ENCODE data around the gene NRG2. TPM values are rescaled to one million over a fixed set of nuclear protein-coding genes. Genes with fewer than 3 reads are reported as not detected.
A peak's percentile ranks its signal among the peaks of the same experiment; 100 is the strongest.

The NRG2 gene
- total and polyA plus RNA-seq, 2 of the 8 experiments (the other 6 are each of a cell fraction or from before 2014, with no cell fraction given), result 0.27 to 0.54 TPM

GRCh38 chr5:140042393-140042642 is 781 bp downstream of the NRG2 start:
- Histone ChIP-seq H3K23me2 (ENCODE audit: low read depth, low read length) (peaks cover 16% of the 10 kb centered on the region), H3K27ac (ENCODE audit: low read depth, low read length) (no peak overlapping the region), H3K56ac (replicated peaks; ENCODE audit: insufficient read length, low read depth, low read length) (no peak overlapping the region), H2AFZ (ENCODE audit: low read length) (no peak overlapping the region; the same call in 1 of the 2 replicates), H3K4ac (replicated peaks; ENCODE audit: insufficient read length, low read depth, low read length) (no peak overlapping the region), H4K5ac (ENCODE audit: insufficient read length, low read depth, low read length) (no peak overlapping the region), H3K9me3 (ENCODE audit: insufficient read depth in 2 of 2, low read depth in 1 of 2, low read length in 1 of 2) (no peaks in the 10 kb centered on the region), H4K8ac (ENCODE audit: extremely low read depth, insufficient read depth, low read length) (no peak overlapping the region), H2BK20ac (ENCODE audit: low read length) (no peak overlapping the region), H3K36me3 (ENCODE audit: control insufficient read depth in 2 of 4, insufficient read depth in 4 of 4, low read length in 3 of 4) (no peaks in the 10 kb centered on the region), H3K79me1 (ENCODE audit: low read depth, low read length) (no peaks in the 10 kb centered on the region), H3K4me2 (ENCODE audit: insufficient read depth in 1 of 2, low read depth in 2 of 2, low read length in 2 of 2) (peak overlapping the region; percentile 79 to 98), H4K20me1 (replicated peaks in 1 of 2; ENCODE audit: control insufficient read depth in 1 of 2, insufficient read depth in 2 of 2, low read length in 2 of 2) (peaks cover 0 to 6% of the 10 kb centered on the region in 2 experiments), H3K27me3 (replicated peaks in 1 of 4; ENCODE audit: control insufficient read depth in 3 of 4, extremely low read depth in 1 of 4, insufficient read depth in 3 of 4, low read length in 3 of 4) (peaks cover 33 to 74% (median 58%) of the 10 kb centered on the region in 4 experiments), H2BK120ac (replicated peaks; ENCODE audit: low read depth, low read length) (no peak overlapping the region), H3K79me2 (ENCODE audit: control insufficient read depth in 1 of 2, insufficient read depth in 2 of 2, low read length in 2 of 2) (no peaks in the 10 kb centered on the region), H3K4me3 (ENCODE audit: extremely low read depth in 1 of 4, insufficient read depth in 2 of 4, low read depth in 3 of 4, low read length in 4 of 4) (peak overlapping the region; percentile 33 to 67 (median 50)), H2BK12ac (ENCODE audit: low read depth, low read length) (no peak overlapping the region), H3K9ac (replicated peaks in 1 of 4; ENCODE audit: extremely low read depth in 1 of 4, low read depth in 3 of 4, low read length in 3 of 4) (no peak overlapping the region), H2BK15ac (ENCODE audit: low read length) (no peak overlapping the region), H2BK5ac (ENCODE audit: low read depth, low read length) (no peak overlapping the region), H4K91ac (replicated peaks; ENCODE audit: insufficient read length, low read length) (no peak overlapping the region), H3K23ac (ENCODE audit: insufficient read length) (no peak overlapping the region), H3K4me1 (replicated peaks in 1 of 4; ENCODE audit: control insufficient read depth in 3 of 4, insufficient read depth in 4 of 4, low read length in 3 of 4) (peaks cover 0 to 11% (median 2%) of the 10 kb centered on the region in 4 experiments; a peak in 6 of 7 replicates), H2AK5ac (ENCODE audit: low read depth, low read length) (no peak overlapping the region), H3K18ac (ENCODE audit: extremely low read depth, low read length) (no peak overlapping the region), H3K14ac (ENCODE audit: insufficient read length) (no peak overlapping the region)
- FAIRE-seq (no peak), DNase-seq (ENCODE audit: low read depth in 1 of 2, low spot score in 2 of 2) (no peak)
- POLR2A ChIA-PET (ENCODE audit: partially characterized antibody), result interaction anchor here (1.0 kb wide), 1 partner anchor 68 kb away, joined by 3 read pairs; no protein-coding TSS in a partner anchor
- CTCF ChIA-PET (ENCODE audit: partially characterized antibody), result interaction anchor here (0.6 to 4.2 kb wide), 4 partner anchors 12 to 74 kb away, joined by 3 to 19 read pairs (median 11); no protein-coding TSS in a partner anchor
- WGBS, 2 experiments (ENCODE audit: extremely low coverage in 1 of 2, insufficient coverage in 1 of 2, insufficient read length in 1 of 2, insufficient replicate concordance in 2 of 2, low coverage in 1 of 2, low lambda C conversion rate in 2 of 2, missing lambda C conversion rate in 1 of 2), result 4% methylated on average over 19 of the region's 19 CpGs; no CpG with 5 or more reads in 1 of the 2 experiments
- no peak for TF ChIP-seq ASH2L (IDR thresholded peaks at IDR 0.05; ENCODE audit: low read length)
- no peak for TF ChIP-seq KDM1A (IDR thresholded peaks at IDR 0.05; ENCODE audit: borderline replicate concordance, low read length)
- TF ChIP-seq MAFK (IDR thresholded peaks at IDR 0.05; ENCODE audit: low read depth, low read length), result no peak
- TF ChIP-seq HDAC6 (IDR thresholded peaks at IDR 0.05; ENCODE audit: low read depth, low read length), result no peak
- no peak for TF ChIP-seq TBP (IDR thresholded peaks at IDR 0.05; ENCODE audit: low read depth, low read length)
- TF ChIP-seq RBBP5 (IDR thresholded peaks at IDR 0.05; ENCODE audit: borderline replicate concordance, low read depth, low read length), result no peak
- TF ChIP-seq, protein P1, sequence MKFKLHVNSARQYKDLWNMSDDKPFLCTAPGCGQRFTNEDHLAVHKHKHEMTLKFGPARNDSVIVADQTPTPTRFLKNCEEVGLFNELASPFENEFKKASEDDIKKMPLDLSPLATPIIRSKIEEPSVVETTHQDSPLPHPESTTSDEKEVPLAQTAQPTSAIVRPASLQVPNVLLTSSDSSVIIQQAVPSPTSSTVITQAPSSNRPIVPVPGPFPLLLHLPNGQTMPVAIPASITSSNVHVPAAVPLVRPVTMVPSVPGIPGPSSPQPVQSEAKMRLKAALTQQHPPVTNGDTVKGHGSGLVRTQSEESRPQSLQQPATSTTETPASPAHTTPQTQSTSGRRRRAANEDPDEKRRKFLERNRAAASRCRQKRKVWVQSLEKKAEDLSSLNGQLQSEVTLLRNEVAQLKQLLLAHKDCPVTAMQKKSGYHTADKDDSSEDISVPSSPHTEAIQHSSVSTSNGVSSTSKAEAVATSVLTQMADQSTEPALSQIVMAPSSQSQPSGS (IDR thresholded peaks at IDR 0.05; ENCODE audit: low read length), result no peak
- TF ChIP-seq BCL11A (IDR thresholded peaks at IDR 0.05; ENCODE audit: low read depth in 2 of 2, low read length in 2 of 2), result no peak
- no peak for TF ChIP-seq RAD21 (IDR thresholded peaks at IDR 0.05 in 1 of 2, conservative IDR thresholded peaks at IDR 0.05 in 1 of 2; ENCODE audit: low read depth in 2 of 2, low read length in 2 of 2)
- no peak for TF ChIP-seq JUN (IDR thresholded peaks at IDR 0.05; ENCODE audit: low read depth, low read length)

Data from H1 (cell line).